ENCODE measurements around the gene SS18. TPM values are rescaled to one million over a fixed set of nuclear protein-coding genes. Genes with fewer than 3 reads are reported as not detected.

SS18 gene
- total RNA-seq, 2 donors from 2014 or later, result 47.7 to 54.9 TPM

GRCh38 chr18:26083099-26083498, 7.3 kb downstream of the SS18 start:
- H3K4me1 ChIP-seq, result peaks cover 0 to 7% of the 10 kb centered on the region in 2 donors
- no peak overlapping the region for H3K4me3 ChIP-seq
- DNase-seq (ENCODE audit: low spot score), result no peak
- TF ChIP-seq, protein P1, sequence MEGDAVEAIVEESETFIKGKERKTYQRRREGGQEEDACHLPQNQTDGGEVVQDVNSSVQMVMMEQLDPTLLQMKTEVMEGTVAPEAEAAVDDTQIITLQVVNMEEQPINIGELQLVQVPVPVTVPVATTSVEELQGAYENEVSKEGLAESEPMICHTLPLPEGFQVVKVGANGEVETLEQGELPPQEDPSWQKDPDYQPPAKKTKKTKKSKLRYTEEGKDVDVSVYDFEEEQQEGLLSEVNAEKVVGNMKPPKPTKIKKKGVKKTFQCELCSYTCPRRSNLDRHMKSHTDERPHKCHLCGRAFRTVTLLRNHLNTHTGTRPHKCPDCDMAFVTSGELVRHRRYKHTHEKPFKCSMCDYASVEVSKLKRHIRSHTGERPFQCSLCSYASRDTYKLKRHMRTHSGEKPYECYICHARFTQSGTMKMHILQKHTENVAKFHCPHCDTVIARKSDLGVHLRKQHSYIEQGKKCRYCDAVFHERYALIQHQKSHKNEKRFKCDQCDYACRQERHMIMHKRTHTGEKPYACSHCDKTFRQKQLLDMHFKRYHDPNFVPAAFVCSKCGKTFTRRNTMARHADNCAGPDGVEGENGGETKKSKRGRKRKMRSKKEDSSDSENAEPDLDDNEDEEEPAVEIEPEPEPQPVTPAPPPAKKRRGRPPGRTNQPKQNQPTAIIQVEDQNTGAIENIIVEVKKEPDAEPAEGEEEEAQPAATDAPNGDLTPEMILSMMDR (IDR thresholded peaks at IDR 0.05), result no peak
- H3K36me3 ChIP-seq, result peaks cover 15% of the 10 kb centered on the region
- no peaks in the 10 kb centered on the region for H3K9me3 ChIP-seq
- H3K27ac ChIP-seq, result no peak overlapping the region
- no peaks in the 10 kb centered on the region for H3K27me3 ChIP-seq

- Histone ChIP-seq H3K36me3 (peaks cover 17% of the 10 kb centered on the region), H3K27me3 (no peaks in the 10 kb centered on the region), H3K27ac (no peak overlapping the region), H3K4me1 (peaks cover 0 to under 1% of the 10 kb centered on the region in 2 donors), H3K4me3 (no peak overlapping the region), H3K9me3 (no peaks in the 10 kb centered on the region)
- DNase-seq (ENCODE audit: low spot score), result no peak
- TF ChIP-seq, protein P1 (IDR thresholded peaks at IDR 0.05), result no peak
These were observed 7.9 kb downstream of the SS18 start for GRCh38 chr18:26082475-26082874.

DNA sequence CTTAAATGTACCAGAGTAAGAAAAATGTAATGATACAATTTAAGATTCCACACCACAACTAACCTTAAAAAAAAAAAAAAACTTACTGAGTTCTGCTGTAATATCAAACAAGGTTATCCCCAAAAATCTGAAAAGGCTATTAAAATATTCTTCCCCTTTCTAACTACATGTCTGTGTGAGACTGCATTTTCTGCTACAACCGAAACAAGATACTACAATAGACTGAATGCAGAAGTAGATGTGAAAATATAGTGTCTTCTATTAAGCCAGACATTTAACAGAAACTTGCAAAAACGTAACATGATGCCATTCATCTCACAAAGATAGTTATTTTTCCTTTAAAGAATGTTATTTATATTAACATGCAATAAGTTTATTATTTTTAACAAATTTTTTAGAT, 16.2 kb downstream of the SS18 start:
- H3K27ac ChIP-seq, result no peak overlapping the region
- peaks cover 32% of the 10 kb centered on the region for H3K36me3 ChIP-seq
- H3K27me3 ChIP-seq, result no peaks in the 10 kb centered on the region
- TF ChIP-seq, protein P1 (IDR thresholded peaks at IDR 0.05), result no peak
- H3K9me3 ChIP-seq, result peaks cover 3 to 12% of the 10 kb centered on the region in 2 donors
- DNase-seq (ENCODE audit: low spot score), result no peak
- H3K4me1 ChIP-seq, result no peaks in the 10 kb centered on the region
- H3K4me3 ChIP-seq, result no peak overlapping the region

DNA sequence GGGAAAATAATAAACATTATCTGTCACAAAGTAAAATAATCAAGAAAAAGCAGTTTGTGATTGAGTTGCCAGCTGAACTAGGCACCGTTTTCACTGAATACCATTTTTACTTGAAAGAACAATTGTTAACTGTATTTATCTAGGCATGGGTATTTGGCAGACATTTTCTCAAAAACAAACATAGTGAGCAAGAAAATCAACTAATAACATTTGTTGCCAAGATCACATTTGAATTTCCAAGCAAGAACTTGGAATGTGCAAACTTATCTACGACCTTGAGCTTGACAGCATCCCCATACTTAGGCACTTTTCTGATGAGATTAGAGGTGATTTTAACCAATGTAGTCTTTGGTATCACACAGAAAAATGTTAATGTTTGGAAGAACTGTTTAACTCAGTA, 16.7 kb downstream of the SS18 start:
- no peak for DNase-seq (ENCODE audit: low spot score)
- no peak overlapping the region for H3K4me3 ChIP-seq
- peaks cover 32% of the 10 kb centered on the region for H3K36me3 ChIP-seq
- peaks cover 3 to 12% of the 10 kb centered on the region in 2 donors for H3K9me3 ChIP-seq
- no peaks in the 10 kb centered on the region for H3K4me1 ChIP-seq
- no peak overlapping the region for H3K27ac ChIP-seq
- TF ChIP-seq, protein P1 (IDR thresholded peaks at IDR 0.05), result no peak
- no peaks in the 10 kb centered on the region for H3K27me3 ChIP-seq

GRCh38 chr18:26071725-26072124, 18.7 kb downstream of the SS18 start:
- peaks cover 41% of the 10 kb centered on the region for H3K36me3 ChIP-seq
- H3K4me3 ChIP-seq, result no peak overlapping the region
- H3K27ac ChIP-seq, result no peak overlapping the region
- peaks cover 3 to 12% of the 10 kb centered on the region in 2 donors for H3K9me3 ChIP-seq
- no peaks in the 10 kb centered on the region for H3K27me3 ChIP-seq
- TF ChIP-seq, protein P1 (IDR thresholded peaks at IDR 0.05), result no peak
- H3K4me1 ChIP-seq, result no peaks in the 10 kb centered on the region
- no peak for DNase-seq (ENCODE audit: low spot score)

GRCh38 chr18:26071020-26071419, 19.4 kb downstream of the SS18 start:
- Histone ChIP-seq H3K36me3 (peaks cover 41% of the 10 kb centered on the region), H3K9me3 (peaks cover 3 to 12% of the 10 kb centered on the region in 2 donors), H3K4me1 (no peaks in the 10 kb centered on the region), H3K27ac (no peak overlapping the region), H3K27me3 (no peaks in the 10 kb centered on the region), H3K4me3 (no peak overlapping the region)
- no peak for DNase-seq (ENCODE audit: low spot score)
- TF ChIP-seq, protein P1 (IDR thresholded peaks at IDR 0.05), result no peak
